ENCODE measurements around the gene TRAM2. TPM values are rescaled to one million over a fixed set of nuclear protein-coding genes. Genes with fewer than 3 reads are reported as not detected.

Gene TRAM2
- total RNA-seq, result 13.1 and 15.6 TPM in 2 replicates

DNA sequence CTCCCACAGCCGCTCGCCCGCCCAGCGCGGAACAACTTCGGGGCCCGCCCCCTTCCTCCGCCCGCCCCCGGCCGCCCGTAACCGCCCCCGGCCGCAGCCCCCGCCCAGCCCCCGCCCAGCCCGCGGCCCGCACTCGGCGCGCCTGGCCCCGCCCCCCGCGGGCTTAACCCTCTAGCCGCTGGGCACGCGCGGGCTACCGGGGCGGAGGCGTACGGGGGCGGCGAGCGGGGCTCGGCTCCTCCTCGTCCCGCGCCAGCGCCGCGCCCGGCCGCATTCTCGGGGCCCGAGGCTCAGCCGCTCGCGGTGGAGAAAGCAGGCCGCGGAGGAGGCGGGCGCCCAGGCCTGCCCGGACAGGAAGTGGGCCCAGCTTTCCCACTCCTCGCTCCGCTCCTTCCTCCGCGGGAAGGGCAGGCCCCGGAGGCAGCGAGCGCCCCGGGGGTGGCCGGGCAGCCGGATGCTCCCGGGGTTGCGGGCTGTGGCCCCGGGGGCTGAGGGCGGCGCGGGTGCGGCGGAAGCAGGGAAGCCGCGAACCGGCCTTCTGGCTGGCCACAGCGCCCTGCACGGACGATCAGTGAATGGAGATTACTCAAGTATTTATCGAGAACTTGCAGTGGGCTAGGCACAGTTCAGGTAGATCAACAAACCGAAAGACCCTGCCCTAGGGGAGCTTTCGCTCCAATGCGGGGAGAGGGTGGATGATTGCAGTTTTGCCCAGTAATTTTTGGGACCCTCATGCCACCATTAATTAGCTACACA is at the start of gene TRAM2:
Gene TRAM2 (minus strand): TSS at position 39 of the 756 bp plus-strand sequence. CDS start 145 bp downstream, outside the sequence.
- no peaks in the 10 kb centered on the region for H3K36me3 ChIP-seq (ENCODE audit: control insufficient read depth, insufficient read depth, low read length)
- TF ChIP-seq CTCF (IDR thresholded peaks at IDR 0.05; ENCODE audit: insufficient read depth, low read length, poor library complexity, severe bottlenecking), result no peak
- no peak for DNase-seq (ENCODE audit: low read depth)
- no peaks in the 10 kb centered on the region for H3K27me3 ChIP-seq (ENCODE audit: control insufficient read depth, insufficient read depth, low read length)
- peak within 1 kb of the TSS; percentile 68 for H3K4me3 ChIP-seq (ENCODE audit: low read depth, low read length)

GRCh38 chr6:52622810-52623209 is 46.0 kb upstream of the TRAM2 start:
- H3K36me3 ChIP-seq (ENCODE audit: control insufficient read depth, insufficient read depth, low read length), result no peaks in the 10 kb centered on the region
- no peak overlapping the region for H3K4me3 ChIP-seq (ENCODE audit: low read depth, low read length)
- no peak for TF ChIP-seq CTCF (IDR thresholded peaks at IDR 0.05; ENCODE audit: insufficient read depth, low read length, poor library complexity, severe bottlenecking)
- DNase-seq (ENCODE audit: low read depth), result no peak
- H3K27me3 ChIP-seq (ENCODE audit: control insufficient read depth, insufficient read depth, low read length), result no peaks in the 10 kb centered on the region

- Histone ChIP-seq H3K4me3 (ENCODE audit: low read depth, low read length) (no peak overlapping the region), H3K36me3 (ENCODE audit: control insufficient read depth, insufficient read depth, low read length) (no peaks in the 10 kb centered on the region), H3K27me3 (ENCODE audit: control insufficient read depth, insufficient read depth, low read length) (no peaks in the 10 kb centered on the region)
- TF ChIP-seq CTCF (IDR thresholded peaks at IDR 0.05; ENCODE audit: insufficient read depth, low read length, poor library complexity, severe bottlenecking), result no peak
- no peak for DNase-seq (ENCODE audit: low read depth)
Measured at GRCh38 chr6:52621631-52622030, 44.8 kb upstream of the TRAM2 start.

- H3K27me3 ChIP-seq (ENCODE audit: control insufficient read depth, insufficient read depth, low read length), result no peaks in the 10 kb centered on the region
- no peak for TF ChIP-seq CTCF (IDR thresholded peaks at IDR 0.05; ENCODE audit: insufficient read depth, low read length, poor library complexity, severe bottlenecking)
- H3K4me3 ChIP-seq (ENCODE audit: low read depth, low read length), result no peak overlapping the region
- H3K36me3 ChIP-seq (ENCODE audit: control insufficient read depth, insufficient read depth, low read length), result no peaks in the 10 kb centered on the region
- DNase-seq (ENCODE audit: low read depth), result no peak
Measured at GRCh38 chr6:52620906-52621190, 44.0 kb upstream of the TRAM2 start.

DNA sequence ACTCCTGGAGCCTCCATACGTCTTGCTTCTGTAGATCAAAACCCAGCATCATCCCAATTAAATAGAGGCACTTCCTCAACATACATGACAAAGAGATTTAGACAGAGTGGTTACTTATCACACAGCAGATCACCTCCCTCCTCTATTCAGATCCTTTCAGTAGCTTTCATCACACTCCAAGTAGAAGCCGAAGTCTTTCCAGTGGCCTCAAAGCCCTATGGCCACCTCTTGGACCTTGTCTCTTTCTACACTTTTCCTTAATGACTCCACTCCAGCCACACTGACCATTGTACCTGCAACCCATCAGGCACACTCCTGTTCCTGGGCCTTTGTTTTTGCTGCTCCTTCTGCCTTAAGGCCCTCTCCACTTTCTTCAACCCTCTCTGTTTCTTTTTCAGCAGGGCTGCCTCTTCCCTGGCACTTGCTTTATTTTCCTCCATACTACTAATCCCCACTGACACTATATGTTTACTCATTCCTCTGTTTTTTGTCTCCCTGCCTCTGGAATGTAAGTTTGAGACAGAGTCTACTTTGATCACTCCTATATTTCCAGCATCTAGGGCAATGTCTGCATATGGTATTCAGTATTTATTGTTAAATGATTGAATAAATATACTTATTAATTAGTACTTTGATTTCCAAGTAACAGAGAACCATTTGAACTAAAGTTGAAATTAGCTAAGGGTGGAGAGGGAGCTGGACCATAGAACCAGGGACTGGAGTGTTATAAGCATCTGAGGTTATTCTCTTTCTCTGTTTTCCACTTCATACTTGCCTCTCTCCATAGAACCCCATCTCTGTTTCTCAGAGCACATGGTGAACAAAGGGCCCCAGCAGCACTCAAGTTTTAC is 43.4 kb upstream of the TRAM2 start:
- H3K27me3 ChIP-seq (ENCODE audit: control insufficient read depth, insufficient read depth, low read length), result no peaks in the 10 kb centered on the region
- no peaks in the 10 kb centered on the region for H3K36me3 ChIP-seq (ENCODE audit: control insufficient read depth, insufficient read depth, low read length)
- no peak overlapping the region for H3K4me3 ChIP-seq (ENCODE audit: low read depth, low read length)
- no peak for DNase-seq (ENCODE audit: low read depth)
- TF ChIP-seq CTCF (IDR thresholded peaks at IDR 0.05; ENCODE audit: insufficient read depth, low read length, poor library complexity, severe bottlenecking), result no peak

All from kidney epithelial cell (primary cell).